Measurements from ENCODE around the gene EFR3B.

EFR3B gene

DNA sequence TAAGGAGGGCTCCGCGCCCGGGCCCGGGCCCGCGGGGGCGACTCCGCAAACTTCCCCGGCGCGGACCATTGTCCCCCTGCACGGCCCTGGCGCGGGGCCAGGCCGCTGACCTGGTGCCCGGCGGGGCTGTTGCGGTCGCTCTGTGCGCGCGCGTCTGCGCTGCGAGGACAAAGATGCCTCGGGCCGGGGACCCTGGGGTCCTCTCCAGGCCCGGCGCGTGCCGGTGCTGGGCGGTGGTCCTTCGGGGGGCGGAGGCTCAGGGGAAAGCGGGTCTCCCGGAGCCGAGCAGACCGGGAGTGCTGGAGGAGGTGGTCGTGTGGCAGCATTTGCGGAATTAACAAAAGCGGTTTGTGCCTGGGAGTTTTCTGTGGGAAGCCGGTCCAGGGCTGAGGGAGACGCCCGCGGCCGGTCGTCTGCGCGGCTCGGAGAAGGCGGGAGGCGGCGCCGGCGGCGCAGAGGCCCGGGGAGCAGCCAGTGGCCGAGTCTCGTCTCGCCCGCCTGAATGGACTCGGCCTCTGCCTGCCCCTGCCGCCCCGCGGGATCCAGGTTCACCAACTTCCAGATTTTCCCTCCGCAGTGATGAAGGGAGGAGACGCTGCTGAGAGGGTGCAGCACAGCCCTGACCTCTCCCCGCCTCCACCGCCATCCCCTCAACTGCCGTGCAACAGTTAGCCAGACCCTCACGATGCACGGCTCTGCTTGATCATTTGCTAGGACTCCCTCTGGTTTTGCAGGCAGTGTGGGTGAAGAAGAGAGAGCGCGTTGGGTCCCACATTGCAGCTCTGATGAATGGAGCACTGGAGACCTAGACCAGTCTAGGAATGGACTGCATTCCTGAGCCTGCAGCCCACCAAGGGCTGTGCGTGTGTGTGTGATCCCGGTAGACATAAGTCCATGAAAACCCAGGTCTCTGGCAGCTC is 705 bp downstream of the EFR3B start:
- H3K36me3 ChIP-seq (ENCODE audit: control insufficient read depth in 2 of 2, insufficient read depth in 1 of 2, low read length in 2 of 2) = no peaks in the 10 kb centered on the region
- peak overlapping the region; percentile 72 for H3K4me3 ChIP-seq (ENCODE audit: low read depth, low read length)
- H3K27ac ChIP-seq (ENCODE audit: extremely low read depth, low read depth, low read length) = peak overlapping the region; percentile 79
- H3K9me3 ChIP-seq (ENCODE audit: control insufficient read depth, insufficient read depth, low read depth, low read length) = no peaks in the 10 kb centered on the region
- ChIA-PET POLR2A (interaction anchor here (0.8 to 1.4 kb wide), 8 partner anchors 8 to 250 kb away, joined by 3 to 12 read pairs (median 6); partner anchors contain the start of genes CENPO and PTRHD1), CTCF (interaction anchor here (1.5 to 1.7 kb wide), 2 partner anchors 48 to 67 kb away, joined by 5 to 9 read pairs; no protein-coding TSS in a partner anchor)
- peaks cover 10% of the 10 kb centered on the region for H3K4me1 ChIP-seq (ENCODE audit: control insufficient read depth, insufficient read depth, low read length)
- TF ChIP-seq ZNF341 (tag by site-specific recombination; IDR thresholded peaks at IDR 0.05; ENCODE audit: low read depth) (no peak), KLF1 (tag by site-specific recombination; IDR thresholded peaks at IDR 0.05) (peak; percentile 62), OVOL3 (tag by site-specific recombination; IDR thresholded peaks at IDR 0.05) (no peak), ZNF596 (tag by site-specific recombination; IDR thresholded peaks at IDR 0.05) (no peak), GLI4 (tag by site-specific recombination; IDR thresholded peaks at IDR 0.05) (no peak), ZNF2 (tag by site-specific recombination; IDR thresholded peaks at IDR 0.05) (no peak), ZNF146 (tag by site-specific recombination; IDR thresholded peaks at IDR 0.05) (0 out of 2 replicates have a peak, but pooled peaks have one; percentile 6), ZSCAN30 (tag by site-specific recombination; IDR thresholded peaks at IDR 0.05) (no peak), ZNF600 (tag by site-specific recombination; IDR thresholded peaks at IDR 0.05) (peak; percentile 90), SP2 (tag by site-specific recombination; IDR thresholded peaks at IDR 0.05) (peak; percentile 29), SCRT2 (tag by site-specific recombination; IDR thresholded peaks at IDR 0.05) (peak; percentile 95), ZFP3 (tag by site-specific recombination; IDR thresholded peaks at IDR 0.05; ENCODE audit: low read depth) (no peak), ZSCAN16 (tag by site-specific recombination; IDR thresholded peaks at IDR 0.05) (no peak), TCF7L2 (IDR thresholded peaks at IDR 0.05; ENCODE audit: borderline replicate concordance, low read depth, low read length) (peak; percentile 18; the same call in 1 of the 2 replicates), ZNF521 (tag by site-specific recombination; IDR thresholded peaks at IDR 0.05) (no peak), ZNF76 (tag by site-specific recombination; IDR thresholded peaks at IDR 0.05; ENCODE audit: borderline replicate concordance, low read depth) (peak; percentile 24; the same call in 1 of the 2 replicates), BCL11A (tag by site-specific recombination; IDR thresholded peaks at IDR 0.05; ENCODE audit: low read depth) (peak; percentile 11; the same call in 1 of the 2 replicates), ZBTB20 (tag by site-specific recombination; IDR thresholded peaks at IDR 0.05) (peak; percentile 69; the same call in 1 of the 2 replicates), SALL2 (tag by site-specific recombination; IDR thresholded peaks at IDR 0.05; ENCODE audit: borderline replicate concordance) (no peak), EGR2 (tag by site-specific recombination; IDR thresholded peaks at IDR 0.05; ENCODE audit: low read depth) (peak; percentile 31; the same call in 1 of the 2 replicates), ZNF175 (tag by site-specific recombination; IDR thresholded peaks at IDR 0.05) (no peak), ZIC2 (tag by site-specific recombination; IDR thresholded peaks at IDR 0.05) (peak; percentile 50), SCRT1 (tag by site-specific recombination; IDR thresholded peaks at IDR 0.05; ENCODE audit: borderline replicate concordance) (peak; percentile 75; the same call in 1 of the 2 replicates)
- TF ChIP-seq, protein P1, sequence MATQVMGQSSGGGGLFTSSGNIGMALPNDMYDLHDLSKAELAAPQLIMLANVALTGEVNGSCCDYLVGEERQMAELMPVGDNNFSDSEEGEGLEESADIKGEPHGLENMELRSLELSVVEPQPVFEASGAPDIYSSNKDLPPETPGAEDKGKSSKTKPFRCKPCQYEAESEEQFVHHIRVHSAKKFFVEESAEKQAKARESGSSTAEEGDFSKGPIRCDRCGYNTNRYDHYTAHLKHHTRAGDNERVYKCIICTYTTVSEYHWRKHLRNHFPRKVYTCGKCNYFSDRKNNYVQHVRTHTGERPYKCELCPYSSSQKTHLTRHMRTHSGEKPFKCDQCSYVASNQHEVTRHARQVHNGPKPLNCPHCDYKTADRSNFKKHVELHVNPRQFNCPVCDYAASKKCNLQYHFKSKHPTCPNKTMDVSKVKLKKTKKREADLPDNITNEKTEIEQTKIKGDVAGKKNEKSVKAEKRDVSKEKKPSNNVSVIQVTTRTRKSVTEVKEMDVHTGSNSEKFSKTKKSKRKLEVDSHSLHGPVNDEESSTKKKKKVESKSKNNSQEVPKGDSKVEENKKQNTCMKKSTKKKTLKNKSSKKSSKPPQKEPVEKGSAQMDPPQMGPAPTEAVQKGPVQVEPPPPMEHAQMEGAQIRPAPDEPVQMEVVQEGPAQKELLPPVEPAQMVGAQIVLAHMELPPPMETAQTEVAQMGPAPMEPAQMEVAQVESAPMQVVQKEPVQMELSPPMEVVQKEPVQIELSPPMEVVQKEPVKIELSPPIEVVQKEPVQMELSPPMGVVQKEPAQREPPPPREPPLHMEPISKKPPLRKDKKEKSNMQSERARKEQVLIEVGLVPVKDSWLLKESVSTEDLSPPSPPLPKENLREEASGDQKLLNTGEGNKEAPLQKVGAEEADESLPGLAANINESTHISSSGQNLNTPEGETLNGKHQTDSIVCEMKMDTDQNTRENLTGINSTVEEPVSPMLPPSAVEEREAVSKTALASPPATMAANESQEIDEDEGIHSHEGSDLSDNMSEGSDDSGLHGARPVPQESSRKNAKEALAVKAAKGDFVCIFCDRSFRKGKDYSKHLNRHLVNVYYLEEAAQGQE (tag by site-specific recombination; IDR thresholded peaks at IDR 0.05) = 0 out of 2 replicates have a peak, but pooled peaks have one; percentile 14
- TF ChIP-seq, protein P2, sequence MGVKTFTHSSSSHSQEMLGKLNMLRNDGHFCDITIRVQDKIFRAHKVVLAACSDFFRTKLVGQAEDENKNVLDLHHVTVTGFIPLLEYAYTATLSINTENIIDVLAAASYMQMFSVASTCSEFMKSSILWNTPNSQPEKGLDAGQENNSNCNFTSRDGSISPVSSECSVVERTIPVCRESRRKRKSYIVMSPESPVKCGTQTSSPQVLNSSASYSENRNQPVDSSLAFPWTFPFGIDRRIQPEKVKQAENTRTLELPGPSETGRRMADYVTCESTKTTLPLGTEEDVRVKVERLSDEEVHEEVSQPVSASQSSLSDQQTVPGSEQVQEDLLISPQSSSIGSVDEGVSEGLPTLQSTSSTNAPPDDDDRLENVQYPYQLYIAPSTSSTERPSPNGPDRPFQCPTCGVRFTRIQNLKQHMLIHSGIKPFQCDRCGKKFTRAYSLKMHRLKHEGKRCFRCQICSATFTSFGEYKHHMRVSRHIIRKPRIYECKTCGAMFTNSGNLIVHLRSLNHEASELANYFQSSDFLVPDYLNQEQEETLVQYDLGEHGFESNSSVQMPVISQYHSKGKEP (tag by site-specific recombination; IDR thresholded peaks at IDR 0.05) = no peak
- TF ChIP-seq, protein P3, sequence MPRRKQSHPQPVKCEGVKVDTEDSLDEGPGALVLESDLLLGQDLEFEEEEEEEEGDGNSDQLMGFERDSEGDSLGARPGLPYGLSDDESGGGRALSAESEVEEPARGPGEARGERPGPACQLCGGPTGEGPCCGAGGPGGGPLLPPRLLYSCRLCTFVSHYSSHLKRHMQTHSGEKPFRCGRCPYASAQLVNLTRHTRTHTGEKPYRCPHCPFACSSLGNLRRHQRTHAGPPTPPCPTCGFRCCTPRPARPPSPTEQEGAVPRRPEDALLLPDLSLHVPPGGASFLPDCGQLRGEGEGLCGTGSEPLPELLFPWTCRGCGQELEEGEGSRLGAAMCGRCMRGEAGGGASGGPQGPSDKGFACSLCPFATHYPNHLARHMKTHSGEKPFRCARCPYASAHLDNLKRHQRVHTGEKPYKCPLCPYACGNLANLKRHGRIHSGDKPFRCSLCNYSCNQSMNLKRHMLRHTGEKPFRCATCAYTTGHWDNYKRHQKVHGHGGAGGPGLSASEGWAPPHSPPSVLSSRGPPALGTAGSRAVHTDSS (tag by site-specific recombination; IDR thresholded peaks at IDR 0.05) = no peak
- TF ChIP-seq, protein P4, sequence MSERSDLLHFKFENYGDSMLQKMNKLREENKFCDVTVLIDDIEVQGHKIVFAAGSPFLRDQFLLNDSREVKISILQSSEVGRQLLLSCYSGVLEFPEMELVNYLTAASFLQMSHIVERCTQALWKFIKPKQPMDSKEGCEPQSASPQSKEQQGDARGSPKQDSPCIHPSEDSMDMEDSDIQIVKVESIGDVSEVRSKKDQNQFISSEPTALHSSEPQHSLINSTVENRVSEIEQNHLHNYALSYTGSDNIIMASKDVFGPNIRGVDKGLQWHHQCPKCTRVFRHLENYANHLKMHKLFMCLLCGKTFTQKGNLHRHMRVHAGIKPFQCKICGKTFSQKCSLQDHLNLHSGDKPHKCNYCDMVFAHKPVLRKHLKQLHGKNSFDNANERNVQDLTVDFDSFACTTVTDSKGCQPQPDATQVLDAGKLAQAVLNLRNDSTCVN (tag by site-specific recombination; optimal IDR thresholded peaks at IDR 0.05) = peak; percentile 76
